Skeletal muscle tissue (tissue), 4 donors: ENCODE data around the gene SLC6A1. TPM values are rescaled to one million over a fixed set of nuclear protein-coding genes. Genes with fewer than 3 reads are reported as not detected.
A peak's percentile ranks its signal among the peaks of the same experiment; 100 is the strongest.

Experiments
- H3K27ac ChIP-seq: one replicate; pipeline ENCODE4 v1.7.0; 2013; ENCODE audit warnings: mild to moderate bottlenecking, low read depth, low read length, inconsistent platforms
- H3K27me3 ChIP-seq, 3 donors: one replicate each; pipeline ENCODE4 v1.7.0; 2013; ENCODE audit warnings: low read length in 3 of 3; ENCODE audit not compliant: control insufficient read depth in 3 of 3, insufficient read depth in 3 of 3
- H3K36me3 ChIP-seq, 3 donors: one replicate each; pipeline ENCODE4 v1.7.0; 2013; ENCODE audit warnings: low read length in 3 of 3; ENCODE audit not compliant: control insufficient read depth in 3 of 3, insufficient read depth in 3 of 3
- H3K4me1 ChIP-seq, 3 donors: one replicate each; pipeline ENCODE4 v1.7.0; 2013; ENCODE audit warnings: low read length in 3 of 3, mild to moderate bottlenecking in 3 of 3; ENCODE audit not compliant: control insufficient read depth in 3 of 3, insufficient read depth in 3 of 3
- H3K4me3 ChIP-seq, 3 donors: one replicate each; pipeline ENCODE4 v1.7.0; 2013; ENCODE audit warnings: low read length in 3 of 3
- H3K9ac ChIP-seq, 3 donors: one replicate each; pipeline ENCODE4 v1.7.0; 2013; ENCODE audit warnings: low read length in 3 of 3, mild to moderate bottlenecking in 3 of 3, moderate library complexity in 2 of 3, low read depth in 1 of 3
- H3K9me3 ChIP-seq, 3 donors: one replicate each; pipeline ENCODE4 v1.7.0; 2013; ENCODE audit warnings: low read length in 3 of 3; ENCODE audit not compliant: control insufficient read depth in 3 of 3
- total RNA-seq: library from RNA; depleted of rRNA; stranded (reverse); fragments of >200 nt; gene quantifications from one replicate; pipeline ENCODE4 v1.2.3, GENCODE V29; 2014
- donor health status: Osteomylitis.

Gene SLC6A1
- total RNA-seq, 1 donor from 2014 or later: 2.6 TPM

DNA sequence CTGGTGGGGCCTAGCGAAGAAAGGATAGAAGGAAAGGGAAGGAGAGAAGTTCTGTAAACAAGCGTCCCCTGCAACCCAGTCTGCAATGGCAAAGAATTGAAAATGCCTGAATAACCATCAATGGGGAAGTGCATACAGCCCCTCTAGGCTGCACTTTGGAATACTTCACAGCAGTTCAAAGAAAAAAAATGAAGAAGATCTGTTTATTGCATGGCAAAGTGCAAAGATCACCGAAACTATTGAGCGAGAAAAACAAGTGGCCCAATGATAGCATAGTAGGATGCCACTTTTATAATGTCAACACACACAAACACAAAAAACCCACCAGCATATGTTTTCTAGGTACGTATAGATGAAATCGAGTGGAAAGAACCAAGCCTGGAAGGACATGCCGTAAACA lies 13.6 kb upstream of the SLC6A1 start:
- Histone ChIP-seq H3K4me3 (no peak overlapping the region), H3K9me3 (no peaks in the 10 kb centered on the region), H3K27me3 (peaks cover 0 to 3% (median 0%) of the 10 kb centered on the region in 3 donors), H3K36me3 (no peaks in the 10 kb centered on the region), H3K27ac (no peak overlapping the region), H3K4me1 (peaks cover 0 to 8% (median 4%) of the 10 kb centered on the region in 3 donors), H3K9ac (no peak overlapping the region)

DNA sequence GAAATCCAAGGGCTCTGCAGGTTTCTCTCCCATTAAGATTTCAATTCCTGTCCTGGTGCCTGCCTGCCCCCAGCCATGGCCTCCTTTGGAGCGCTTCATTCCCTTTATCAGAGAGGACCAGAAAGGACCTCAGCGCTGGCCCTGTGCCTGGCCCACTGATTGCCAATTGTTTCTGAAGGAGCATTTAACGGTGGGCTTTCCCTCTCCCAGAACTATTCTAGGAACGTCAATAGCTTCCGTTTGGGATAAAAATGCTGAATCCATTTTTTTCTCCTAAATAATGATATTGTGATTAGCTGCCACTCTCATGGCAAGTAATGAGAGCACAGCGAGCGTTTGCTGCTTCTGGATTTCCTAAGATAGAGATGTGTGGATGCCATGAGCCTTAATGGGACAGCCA lies 12.2 kb upstream of the SLC6A1 start:
- Histone ChIP-seq H3K27me3 (no peaks in the 10 kb centered on the region), H3K36me3 (no peaks in the 10 kb centered on the region), H3K4me1 (peaks cover 0 to 8% (median 4%) of the 10 kb centered on the region in 3 donors), H3K27ac (no peak overlapping the region), H3K9ac (no peak overlapping the region), H3K9me3 (no peaks in the 10 kb centered on the region), H3K4me3 (no peak overlapping the region)

DNA sequence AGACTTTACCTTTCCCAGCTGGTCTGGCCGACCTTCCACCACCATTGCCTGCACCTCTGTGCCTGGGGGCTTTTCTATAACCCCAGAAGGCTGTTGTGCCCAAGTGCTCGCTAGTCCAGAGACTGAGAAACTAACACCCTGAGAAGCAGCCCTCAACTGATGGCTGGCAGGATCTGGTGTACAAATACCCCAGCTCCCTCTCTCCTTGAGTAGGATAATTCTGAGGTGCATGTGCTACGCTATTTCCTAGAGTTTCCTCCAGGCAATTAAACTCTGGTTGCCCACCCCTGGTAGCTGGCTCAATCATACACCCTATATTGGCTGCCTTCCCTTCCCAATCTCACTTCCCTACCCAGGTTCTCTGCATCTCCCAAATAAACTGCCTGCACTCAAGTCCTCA lies 11.5 kb upstream of the SLC6A1 start:
- H3K4me1 ChIP-seq: peaks cover 0 to 8% (median 4%) of the 10 kb centered on the region in 3 donors
- no peaks in the 10 kb centered on the region for H3K27me3 ChIP-seq
- H3K4me3 ChIP-seq: no peak overlapping the region
- H3K27ac ChIP-seq: no peak overlapping the region
- no peaks in the 10 kb centered on the region for H3K36me3 ChIP-seq
- H3K9me3 ChIP-seq: no peaks in the 10 kb centered on the region
- no peak overlapping the region for H3K9ac ChIP-seq

DNA sequence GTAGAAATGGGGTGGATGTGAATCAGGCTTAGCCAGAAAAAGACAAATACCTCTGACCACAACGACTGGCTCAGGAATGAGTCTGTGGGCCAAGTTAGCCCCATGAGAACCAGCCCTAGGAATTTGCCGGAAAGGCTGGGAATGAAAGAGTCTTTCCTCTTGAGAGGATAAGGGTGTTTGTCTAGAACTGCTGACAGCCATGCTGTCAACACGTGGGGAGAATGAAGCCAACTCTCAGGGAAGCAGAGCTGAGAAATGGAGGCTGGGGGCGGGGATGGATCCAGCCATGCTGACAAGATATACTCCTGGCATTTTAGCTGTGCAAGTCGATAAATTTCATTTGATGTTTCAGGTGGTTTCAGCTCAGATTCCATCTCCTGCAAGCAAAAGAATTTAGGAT lies 10.6 kb upstream of the SLC6A1 start:
- no peaks in the 10 kb centered on the region for H3K36me3 ChIP-seq
- peaks cover 0 to 8% (median 4%) of the 10 kb centered on the region in 3 donors for H3K4me1 ChIP-seq
- H3K9ac ChIP-seq: no peak overlapping the region
- H3K9me3 ChIP-seq: no peaks in the 10 kb centered on the region
- H3K4me3 ChIP-seq: no peak overlapping the region
- H3K27me3 ChIP-seq: no peaks in the 10 kb centered on the region
- H3K27ac ChIP-seq: no peak overlapping the region

DNA sequence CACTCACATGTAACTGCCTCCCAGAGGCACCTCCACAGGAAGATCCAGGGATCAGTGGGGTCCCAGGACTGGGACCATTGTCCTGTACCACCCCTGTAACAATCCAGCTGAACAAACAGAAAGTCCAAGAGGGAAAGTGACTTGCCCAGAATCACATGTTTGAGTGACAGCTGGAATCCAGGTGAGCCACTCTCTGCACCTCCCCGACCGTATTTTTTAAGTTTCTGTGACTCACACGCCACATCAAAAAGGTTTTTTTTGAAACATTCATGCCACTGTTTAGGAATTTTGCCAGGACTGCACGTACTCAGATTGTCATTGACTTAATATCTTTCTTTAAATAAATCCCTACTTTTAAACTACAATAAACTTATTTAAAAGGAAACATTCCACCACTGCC lies 9.8 kb upstream of the SLC6A1 start:
- H3K4me1 ChIP-seq: peaks cover 0 to 8% (median 4%) of the 10 kb centered on the region in 3 donors
- no peak overlapping the region for H3K4me3 ChIP-seq
- no peaks in the 10 kb centered on the region for H3K36me3 ChIP-seq
- H3K27me3 ChIP-seq: no peaks in the 10 kb centered on the region
- H3K9me3 ChIP-seq: no peaks in the 10 kb centered on the region
- no peak overlapping the region for H3K27ac ChIP-seq
- H3K9ac ChIP-seq: no peak overlapping the region

DNA sequence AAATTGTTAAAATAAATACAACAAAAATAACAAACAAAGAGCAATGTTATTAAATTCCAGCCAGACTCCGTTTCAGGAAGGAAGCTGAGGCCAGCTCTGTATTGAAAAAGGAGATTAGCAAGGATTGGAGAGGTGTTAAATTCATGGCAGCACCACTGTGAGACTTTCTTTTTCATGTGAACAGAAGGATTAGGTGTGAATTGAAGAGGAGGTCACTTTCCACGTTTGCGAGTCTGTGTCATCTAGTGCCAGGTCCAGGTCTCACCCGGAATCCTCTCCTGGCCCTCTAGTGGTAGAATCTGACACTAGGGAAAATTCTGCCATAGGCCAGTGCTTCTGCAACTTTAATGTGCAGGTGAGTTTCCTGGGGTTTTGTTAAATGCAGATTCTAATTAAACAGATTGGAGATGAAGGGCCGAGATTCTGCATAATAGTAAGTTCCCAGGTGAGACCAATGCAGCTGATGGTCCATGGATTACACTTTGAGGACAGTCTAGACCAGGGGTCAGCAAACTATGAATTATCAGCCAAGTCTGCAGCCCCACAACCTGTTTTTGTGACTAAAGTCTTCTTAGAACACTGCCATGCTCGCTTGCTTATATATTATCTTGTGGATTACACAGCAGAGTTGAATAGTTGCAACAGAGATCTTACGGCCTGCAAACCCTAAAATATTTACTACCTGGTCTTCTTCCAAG lies 9.2 kb upstream of the SLC6A1 start:
- peaks cover 0 to 8% (median 4%) of the 10 kb centered on the region in 3 donors for H3K4me1 ChIP-seq
- peak overlapping the region in 1 of 3 donors; percentile 4 for H3K9ac ChIP-seq
- H3K27me3 ChIP-seq: no peaks in the 10 kb centered on the region
- H3K9me3 ChIP-seq: no peaks in the 10 kb centered on the region
- no peak overlapping the region for H3K27ac ChIP-seq
- no peaks in the 10 kb centered on the region for H3K36me3 ChIP-seq
- H3K4me3 ChIP-seq: peak overlapping the region in 1 of 3 donors; percentile 54

DNA sequence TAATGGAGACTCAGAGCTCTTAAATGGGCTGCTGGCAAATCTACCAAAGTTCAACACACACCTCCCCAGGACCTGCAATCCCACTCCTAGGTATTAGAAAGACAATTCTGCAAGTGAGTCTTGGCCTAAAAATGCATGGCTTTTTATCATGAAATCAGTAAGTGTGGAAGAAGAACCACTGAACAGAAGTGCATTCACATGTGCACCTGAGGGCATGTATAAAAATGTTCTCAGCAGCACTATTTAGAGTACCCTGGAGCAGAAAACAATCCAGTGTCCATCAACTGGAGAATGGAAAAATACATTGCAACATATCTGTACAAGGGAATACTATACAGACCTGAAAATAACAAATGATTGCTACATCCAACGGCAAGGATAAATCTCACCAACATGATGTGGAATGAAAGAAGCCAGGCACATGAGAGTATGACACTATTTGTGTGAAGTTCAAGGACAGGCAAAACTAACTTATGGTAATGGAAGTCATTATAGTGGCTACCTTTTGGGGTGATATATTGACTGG lies 8.1 kb upstream of the SLC6A1 start:
- H3K4me1 ChIP-seq: peaks cover 0 to 8% (median 4%) of the 10 kb centered on the region in 3 donors
- H3K27me3 ChIP-seq: peaks cover 0 to 4% (median 0%) of the 10 kb centered on the region in 3 donors

DNA sequence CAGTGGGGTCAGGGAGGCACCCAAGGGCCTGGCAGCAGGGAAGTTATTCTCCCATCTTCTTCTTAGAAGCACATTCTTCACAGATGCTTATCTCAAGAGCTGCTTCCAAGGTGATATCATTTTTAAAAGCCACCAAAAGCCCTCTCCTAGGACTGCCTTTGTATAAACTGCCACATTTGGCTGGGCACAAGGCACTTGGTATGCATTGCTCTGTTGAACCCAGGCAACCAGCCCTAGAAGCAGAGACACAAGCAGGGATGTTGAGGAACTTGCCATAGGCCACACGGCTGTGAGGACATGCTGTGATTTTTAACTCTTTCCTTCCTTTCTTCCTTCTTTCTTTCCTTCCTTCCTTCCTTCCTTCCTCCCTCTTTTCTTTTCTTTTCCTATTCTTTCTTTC lies 7.4 kb upstream of the SLC6A1 start:
- Histone ChIP-seq H3K4me3 (no peak overlapping the region), H3K4me1 (peaks cover 0 to 8% (median 4%) of the 10 kb centered on the region in 3 donors), H3K36me3 (no peaks in the 10 kb centered on the region), H3K9ac (no peak overlapping the region), H3K9me3 (no peaks in the 10 kb centered on the region), H3K27me3 (peaks cover 0 to 9% (median 0%) of the 10 kb centered on the region in 3 donors), H3K27ac (no peak overlapping the region)

More for the DNA sequence above, 8.1 kb upstream of the SLC6A1 start:
- Histone ChIP-seq H3K36me3 (no peaks in the 10 kb centered on the region), H3K27ac (no peak overlapping the region), H3K4me3 (no peak overlapping the region), H3K9ac (no peak overlapping the region), H3K9me3 (no peaks in the 10 kb centered on the region)

DNA sequence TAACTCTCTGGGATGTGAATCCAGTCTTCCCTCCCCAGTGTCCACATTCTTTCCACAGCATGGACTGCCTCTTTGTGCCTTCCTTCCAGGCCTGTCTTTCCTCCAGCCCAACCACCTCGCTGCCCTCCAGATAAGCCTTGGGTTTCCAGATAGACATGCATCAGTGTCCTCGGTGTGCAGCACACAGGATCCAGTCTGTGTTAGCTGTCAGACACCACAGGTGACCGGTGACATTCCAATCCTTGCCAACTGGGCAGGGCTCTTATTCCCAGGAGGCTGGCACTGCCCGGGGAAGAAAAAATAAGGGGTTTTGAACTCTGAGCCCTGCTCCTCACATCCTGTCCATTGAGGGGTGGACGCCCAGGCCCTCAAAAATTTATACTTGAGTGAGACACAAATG lies 6.0 kb upstream of the SLC6A1 start:
- Histone ChIP-seq H3K9ac (no peak overlapping the region), H3K27me3 (peaks cover 5 to 20% (median 12%) of the 10 kb centered on the region in 3 donors), H3K27ac (no peak overlapping the region), H3K9me3 (no peaks in the 10 kb centered on the region), H3K4me3 (no peak overlapping the region), H3K36me3 (no peaks in the 10 kb centered on the region), H3K4me1 (peaks cover 0 to 8% (median 4%) of the 10 kb centered on the region in 3 donors)

DNA sequence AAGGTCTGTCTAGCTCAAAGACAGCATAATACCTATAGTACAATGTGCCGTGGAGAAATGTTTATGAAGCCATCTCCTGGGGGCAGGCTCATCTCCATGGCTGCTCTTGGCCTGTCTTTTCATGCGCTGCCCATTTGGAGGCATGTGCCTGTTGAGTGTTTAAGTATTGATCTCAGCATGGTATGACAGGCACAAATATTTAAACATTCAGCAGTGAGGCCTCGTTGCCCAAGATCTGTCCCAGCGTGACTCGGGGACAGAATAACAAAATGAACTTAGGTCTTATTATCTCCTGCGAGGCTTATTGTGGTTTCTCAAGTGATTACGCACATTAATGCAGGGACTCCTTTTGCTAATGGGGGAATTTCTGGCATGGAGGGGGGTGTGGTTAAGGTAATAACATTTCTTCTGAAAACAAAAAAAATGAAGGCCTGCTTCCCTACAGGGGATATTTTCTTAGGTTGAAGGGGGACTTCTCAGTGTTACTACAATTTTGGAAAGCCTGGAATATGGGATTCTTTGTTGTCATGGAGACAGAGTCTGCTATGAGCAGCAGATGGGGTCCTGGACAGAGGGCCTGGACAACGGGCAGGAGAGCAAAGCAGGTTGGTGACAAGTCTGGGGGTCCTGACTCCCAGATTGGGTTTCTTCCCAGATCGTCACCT lies 4.4 kb upstream of the SLC6A1 start:
- peaks cover 14 to 29% (median 21%) of the 10 kb centered on the region in 3 donors for H3K27me3 ChIP-seq
- no peak overlapping the region for H3K9ac ChIP-seq
- H3K27ac ChIP-seq: no peak overlapping the region
- H3K9me3 ChIP-seq: no peaks in the 10 kb centered on the region
- no peaks in the 10 kb centered on the region for H3K36me3 ChIP-seq
- H3K4me1 ChIP-seq: peaks cover 2 to 4% (median 2%) of the 10 kb centered on the region in 3 donors
- no peak overlapping the region for H3K4me3 ChIP-seq
